OCI-LY7 (cell line): ENCODE data around the gene PDE9A. TPM values are rescaled to one million over a fixed set of nuclear protein-coding genes. Genes with fewer than 3 reads are reported as not detected.

ENCODE experiments used
- BruUV-seq: library from RNA; stranded (reverse); fragments of 400-500 nt; replicated peaks from 2 replicates; lab custom pipeline; 2021; lab: Mats Ljungman, UMichigan
- CTCF ChIA-PET: fragments of 300-600 bp; sonication (Branson Sonifier 250); formaldehyde crosslinking; loops from one replicate; lab custom pipeline; 2022; ENCODE audit warnings: antibody characterized with exemption; ENCODE audit not compliant: unreplicated experiment; lab: Charles Lee
- POLR2A ChIA-PET: fragments of 300-600 bp; sonication (Branson Sonifier 250); formaldehyde crosslinking; loops from one replicate; lab custom pipeline; 2022; ENCODE audit warnings: antibody characterized with exemption; lab: Charles Lee
- DNase-seq: peaks from one replicate; pipeline ENCODE4 v3.0.0-alpha.2; 2015; ENCODE audit warnings: low spot score
- H2AFZ ChIP-seq: fragments of 200-600 bp; sonication (generic), shearing (Covaris generic); 2 replicates; pipeline ENCODE4 v1.6.1; 2014; ENCODE audit warnings: mild to moderate bottlenecking, antibody characterized with exemption, low read length, moderate library complexity
- H3K27ac ChIP-seq: fragments of 200-600 bp; sonication (generic); 2 replicates; pipeline ENCODE4 v1.5.1; 2014; ENCODE audit warnings: mixed run types, low read depth, mild to moderate bottlenecking, moderate library complexity, low read length, inconsistent platforms; ENCODE audit not compliant: poor library complexity, severe bottlenecking
- H3K36me3 ChIP-seq: fragments of 200-600 bp; sonication (generic); 2 replicates; pipeline ENCODE4 v1.6.1; 2014; ENCODE audit warnings: mild to moderate bottlenecking, antibody characterized with exemption, low read length, moderate library complexity, mixed read lengths; ENCODE audit not compliant: insufficient read depth
- H3K4me1 ChIP-seq: fragments of 200-600 bp; sonication (generic); 2 replicates; pipeline ENCODE4 v1.5.1; 2014; ENCODE audit warnings: mild to moderate bottlenecking, low read length; ENCODE audit not compliant: insufficient read depth, poor library complexity, severe bottlenecking
- H3K4me2 ChIP-seq: fragments of 200-600 bp; sonication (generic); 2 replicates; pipeline ENCODE4 v1.6.1; 2014; ENCODE audit warnings: mild to moderate bottlenecking, low read length
- H3K4me3 ChIP-seq: fragments of 200-600 bp; sonication (generic); 2 replicates; pipeline ENCODE4 v1.5.1; 2014; ENCODE audit warnings: mild to moderate bottlenecking, low read depth, low read length; ENCODE audit not compliant: poor library complexity, severe bottlenecking
- H3K79me2 ChIP-seq: fragments of 200-600 bp; sonication (generic); 2 replicates; pipeline ENCODE4 v1.6.1; 2016; ENCODE audit warnings: low read depth, mild to moderate bottlenecking, low read length, moderate library complexity, mixed read lengths; ENCODE audit not compliant: insufficient read depth
- H3K9me2 ChIP-seq: fragments of 200-600 bp; sonication (generic); 2 replicates; pipeline ENCODE4 v1.6.1; 2016; ENCODE audit warnings: mild to moderate bottlenecking, low read length, mixed read lengths; ENCODE audit not compliant: insufficient read depth
- H3K9me3 ChIP-seq: fragments of 200-600 bp; sonication (generic); 2 replicates; pipeline ENCODE4 v1.6.1; 2014; ENCODE audit warnings: mild to moderate bottlenecking, mixed run types, low read length, mixed read lengths
- H4K20me1 ChIP-seq: fragments of 200-600 bp; sonication (generic); 2 replicates; pipeline ENCODE4 v1.6.1; 2014; ENCODE audit warnings: mild to moderate bottlenecking, antibody characterized with exemption, low read length, moderate library complexity, mixed read lengths; ENCODE audit not compliant: insufficient read depth
- EZH2phosphoT487 ChIP-seq: fragments of 200-600 bp; sonication (generic); IDR thresholded peaks from 2 replicates; pipeline ENCODE4 v1.6.1; 2018; ENCODE audit warnings: low read depth, borderline replicate concordance, mild to moderate bottlenecking, mixed run types, antibody characterized with exemption, low read length, moderate library complexity, mixed read lengths
- intact Hi-C: fragments of 100-400 bp; cut with micrococcal nuclease; formaldehyde crosslinking; loops from one replicate; pipeline ENCODE4 v1.10.0; 2022; ENCODE audit not compliant: unreplicated experiment
- total RNA-seq, 2 experiments: library from RNA; depleted of rRNA in 1 of 2; stranded (reverse); fragments of >200 nt in 1 of 2; shearing (Covaris generic) in 1 of 2; gene quantifications; 2 replicates each; pipeline ENCODE4 v1.2.3, GENCODE V29; 2014 to 2022
- TF ChIP-seq, protein P1 (sequence below): fragments of 200-600 bp; sonication (generic); conservative IDR thresholded peaks from 2 replicates; pipeline ENCODE4 v1.5.1; 2014; ENCODE audit warnings: mild to moderate bottlenecking, antibody characterized with exemption, low read length, moderate library complexity, mixed read lengths

The PDE9A gene
- total RNA-seq, 2 experiments from 2014 or later, result 11.4 to 22.4 TPM

DNA sequence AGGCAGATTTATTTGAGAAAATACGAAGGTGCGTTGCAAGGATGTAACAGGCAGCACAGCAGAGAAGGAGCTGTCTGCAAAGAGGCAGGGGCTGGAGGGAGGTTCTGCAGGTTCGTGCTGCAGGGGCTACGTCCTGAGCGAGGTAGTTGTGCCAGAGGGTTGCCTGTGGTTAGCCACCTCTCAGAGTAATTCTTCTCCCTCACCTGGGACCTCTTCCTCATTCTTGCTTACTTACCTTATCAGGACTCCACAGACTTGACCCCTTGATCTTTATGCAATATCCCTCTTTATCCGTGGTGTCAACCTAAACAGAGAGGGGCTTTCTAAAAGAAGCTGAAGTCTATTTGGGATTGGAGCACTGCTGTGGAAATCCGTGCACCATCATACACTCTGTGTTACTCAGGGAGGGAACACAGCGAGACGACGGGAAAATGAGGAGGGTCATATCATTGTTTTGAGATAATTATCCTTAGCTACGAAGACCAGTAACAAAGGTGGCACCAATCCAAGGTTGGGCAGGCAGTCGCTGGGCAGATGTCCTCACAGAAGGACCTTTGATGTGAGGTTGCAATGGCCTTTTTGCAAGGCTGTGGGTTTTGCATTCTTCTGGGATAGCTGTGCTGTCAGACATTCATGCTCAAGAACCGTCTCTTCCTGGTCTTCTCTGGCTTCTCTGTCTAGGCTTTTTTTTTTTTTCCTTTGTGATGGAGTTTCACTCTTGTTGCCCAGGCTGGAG lies 143.1 kb downstream of the PDE9A start:
- Histone ChIP-seq H4K20me1 (no peaks in the 10 kb centered on the region), H3K4me1 (no peaks in the 10 kb centered on the region), H3K4me3 (no peak overlapping the region), H3K27ac (no peak overlapping the region), H3K9me3 (no peaks in the 10 kb centered on the region), H2AFZ (no peak overlapping the region), H3K79me2 (no peaks in the 10 kb centered on the region), H3K9me2 (no peaks in the 10 kb centered on the region), H3K4me2 (no peak overlapping the region), H3K36me3 (no peaks in the 10 kb centered on the region)
- intact Hi-C loops, result no loop called here
- CTCF ChIA-PET, result no interaction called here
- TF ChIP-seq, protein P1, sequence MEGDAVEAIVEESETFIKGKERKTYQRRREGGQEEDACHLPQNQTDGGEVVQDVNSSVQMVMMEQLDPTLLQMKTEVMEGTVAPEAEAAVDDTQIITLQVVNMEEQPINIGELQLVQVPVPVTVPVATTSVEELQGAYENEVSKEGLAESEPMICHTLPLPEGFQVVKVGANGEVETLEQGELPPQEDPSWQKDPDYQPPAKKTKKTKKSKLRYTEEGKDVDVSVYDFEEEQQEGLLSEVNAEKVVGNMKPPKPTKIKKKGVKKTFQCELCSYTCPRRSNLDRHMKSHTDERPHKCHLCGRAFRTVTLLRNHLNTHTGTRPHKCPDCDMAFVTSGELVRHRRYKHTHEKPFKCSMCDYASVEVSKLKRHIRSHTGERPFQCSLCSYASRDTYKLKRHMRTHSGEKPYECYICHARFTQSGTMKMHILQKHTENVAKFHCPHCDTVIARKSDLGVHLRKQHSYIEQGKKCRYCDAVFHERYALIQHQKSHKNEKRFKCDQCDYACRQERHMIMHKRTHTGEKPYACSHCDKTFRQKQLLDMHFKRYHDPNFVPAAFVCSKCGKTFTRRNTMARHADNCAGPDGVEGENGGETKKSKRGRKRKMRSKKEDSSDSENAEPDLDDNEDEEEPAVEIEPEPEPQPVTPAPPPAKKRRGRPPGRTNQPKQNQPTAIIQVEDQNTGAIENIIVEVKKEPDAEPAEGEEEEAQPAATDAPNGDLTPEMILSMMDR, result no peak
- TF ChIP-seq EZH2phosphoT487, result no peak
- POLR2A ChIA-PET, result interaction anchor here (0.7 kb wide), 1 partner anchor 124 kb away, joined by 3 read pairs; no protein-coding TSS in a partner anchor
- BruUV-seq, result no TSS peak
- no peak for DNase-seq

- H3K36me3 ChIP-seq, result no peaks in the 10 kb centered on the region
- H3K9me3 ChIP-seq, result no peaks in the 10 kb centered on the region
- no peaks in the 10 kb centered on the region for H3K79me2 ChIP-seq
- CTCF ChIA-PET, result no interaction called here
- no peak overlapping the region for H3K27ac ChIP-seq
- H3K9me2 ChIP-seq, result no peaks in the 10 kb centered on the region
- no peaks in the 10 kb centered on the region for H3K4me1 ChIP-seq
- no peaks in the 10 kb centered on the region for H4K20me1 ChIP-seq
- no peak overlapping the region for H3K4me2 ChIP-seq
- intact Hi-C loops, result no loop called here
- no peak for DNase-seq
- POLR2A ChIA-PET, result no interaction called here
- TF ChIP-seq, protein P1, result no peak
- no peak for TF ChIP-seq EZH2phosphoT487
- BruUV-seq, result no TSS peak
- H2AFZ ChIP-seq, result no peak overlapping the region
- H3K4me3 ChIP-seq, result no peak overlapping the region
Observed at GRCh38 chr21:42797522-42797921, 144.1 kb downstream of the PDE9A start.

DNA sequence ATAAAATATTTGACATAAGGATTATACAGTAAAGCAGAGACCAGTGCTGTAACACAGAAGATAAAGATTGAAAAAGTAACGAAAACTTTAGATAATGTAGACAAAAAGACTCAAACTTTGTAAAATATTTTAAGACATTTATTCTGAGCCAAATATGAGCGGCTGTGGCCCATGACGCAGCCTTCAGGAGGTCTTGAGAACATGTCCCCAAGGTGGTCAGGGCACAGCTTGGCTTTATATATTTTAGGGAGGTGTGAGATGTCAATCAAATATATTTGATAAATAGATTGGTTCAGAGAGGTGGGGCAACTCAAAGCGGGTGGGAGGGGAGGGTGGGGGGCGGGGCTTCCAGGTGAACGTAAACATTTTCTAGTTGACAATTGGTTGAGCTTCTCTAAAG lies 144.7 kb downstream of the PDE9A start:
- no peak overlapping the region for H2AFZ ChIP-seq
- no peaks in the 10 kb centered on the region for H3K4me1 ChIP-seq
- no peaks in the 10 kb centered on the region for H3K79me2 ChIP-seq
- no peaks in the 10 kb centered on the region for H3K36me3 ChIP-seq
- BruUV-seq, result no TSS peak
- POLR2A ChIA-PET, result no interaction called here
- no peaks in the 10 kb centered on the region for H4K20me1 ChIP-seq
- no peaks in the 10 kb centered on the region for H3K9me2 ChIP-seq
- DNase-seq, result no peak
- H3K9me3 ChIP-seq, result no peaks in the 10 kb centered on the region
- no peak overlapping the region for H3K4me2 ChIP-seq
- H3K27ac ChIP-seq, result no peak overlapping the region
- intact Hi-C loops, result no loop called here
- no peak overlapping the region for H3K4me3 ChIP-seq
- TF ChIP-seq EZH2phosphoT487, result no peak
- TF ChIP-seq, protein P1, result no peak
- CTCF ChIA-PET, result no interaction called here
